ENCODE measurements around the gene FBXL3. TPM values are rescaled to one million over a fixed set of nuclear protein-coding genes. Genes with fewer than 3 reads are reported as not detected.
A peak's percentile ranks its signal among the peaks of the same experiment; 100 is the strongest.

FBXL3 gene
- polyA plus RNA-seq (2012; ENCODE audit: missing spikeins) = 21.2 TPM

- peak; percentile 66 for DNase-seq (ENCODE audit: insufficient read length)
- FAIRE-seq = peak; percentile 88
Observed at GRCh38 chr13:77026861-77027621, at the start of gene FBXL3. Gene FBXL3 (minus strand): TSS chr13:77027159. CDS start chr13:77021860, 5,299 bp downstream.

GRCh38 chr13:77067519-77067918, 40.6 kb upstream of the FBXL3 start:
- FAIRE-seq (no peak), DNase-seq (ENCODE audit: insufficient read length) (no peak)
- TF ChIP-seq POLR2A (IDR thresholded peaks at IDR 0.05; ENCODE audit: low read depth, low read length) (no peak), TAF1 (IDR thresholded peaks at IDR 0.05; ENCODE audit: borderline replicate concordance, low read depth, low read length) (no peak), POLR2AphosphoS5 (IDR thresholded peaks at IDR 0.05; ENCODE audit: low read depth, low read length) (no peak)

More at GRCh38 chr13:77026861-77027621, at the start of gene FBXL3:
- TF ChIP-seq POLR2AphosphoS5 (IDR thresholded peaks at IDR 0.05; ENCODE audit: low read depth, low read length) (peak; percentile 50; the same call in 1 of the 2 replicates), TAF1 (IDR thresholded peaks at IDR 0.05; ENCODE audit: borderline replicate concordance, low read depth, low read length) (peak; percentile 61; the same call in 1 of the 2 replicates), POLR2A (IDR thresholded peaks at IDR 0.05; ENCODE audit: low read depth, low read length) (peak; percentile 77)

GRCh38 chr13:77065461-77066147, 38.6 kb upstream of the FBXL3 start:
- FAIRE-seq (no peak), DNase-seq (ENCODE audit: insufficient read length) (no peak)
- TF ChIP-seq TAF1 (IDR thresholded peaks at IDR 0.05; ENCODE audit: borderline replicate concordance, low read depth, low read length) = no peak
- TF ChIP-seq POLR2A (IDR thresholded peaks at IDR 0.05; ENCODE audit: low read depth, low read length) = no peak
- TF ChIP-seq POLR2AphosphoS5 (IDR thresholded peaks at IDR 0.05; ENCODE audit: low read depth, low read length) = no peak

- DNase-seq (ENCODE audit: insufficient read length) (no peak), FAIRE-seq (no peak)
Observed at GRCh38 chr13:77062097-77062496, 35.1 kb upstream of the FBXL3 start.

GRCh38 chr13:77061362-77061761, 34.4 kb upstream of the FBXL3 start:
- no peak for FAIRE-seq
- DNase-seq (ENCODE audit: insufficient read length) = no peak
- TF ChIP-seq TAF1 (IDR thresholded peaks at IDR 0.05; ENCODE audit: borderline replicate concordance, low read depth, low read length) = no peak
- TF ChIP-seq POLR2A (IDR thresholded peaks at IDR 0.05; ENCODE audit: low read depth, low read length) = no peak
- TF ChIP-seq POLR2AphosphoS5 (IDR thresholded peaks at IDR 0.05; ENCODE audit: low read depth, low read length) = no peak

More at GRCh38 chr13:77062097-77062496, 35.1 kb upstream of the FBXL3 start:
- TF ChIP-seq TAF1 (IDR thresholded peaks at IDR 0.05; ENCODE audit: borderline replicate concordance, low read depth, low read length) (no peak), POLR2AphosphoS5 (IDR thresholded peaks at IDR 0.05; ENCODE audit: low read depth, low read length) (no peak), POLR2A (IDR thresholded peaks at IDR 0.05; ENCODE audit: low read depth, low read length) (no peak)

GRCh38 chr13:77056886-77057285, 29.9 kb upstream of the FBXL3 start:
- no peak for FAIRE-seq
- no peak for TF ChIP-seq POLR2A (IDR thresholded peaks at IDR 0.05; ENCODE audit: low read depth, low read length)
- TF ChIP-seq TAF1 (IDR thresholded peaks at IDR 0.05; ENCODE audit: borderline replicate concordance, low read depth, low read length) = no peak
- no peak for TF ChIP-seq POLR2AphosphoS5 (IDR thresholded peaks at IDR 0.05; ENCODE audit: low read depth, low read length)

GRCh38 chr13:77056382-77056781, 29.4 kb upstream of the FBXL3 start:
- FAIRE-seq (no peak), DNase-seq (ENCODE audit: insufficient read length) (no peak)
- TF ChIP-seq TAF1 (IDR thresholded peaks at IDR 0.05; ENCODE audit: borderline replicate concordance, low read depth, low read length) (no peak), POLR2AphosphoS5 (IDR thresholded peaks at IDR 0.05; ENCODE audit: low read depth, low read length) (no peak), POLR2A (IDR thresholded peaks at IDR 0.05; ENCODE audit: low read depth, low read length) (no peak)

More at GRCh38 chr13:77056886-77057285, 29.9 kb upstream of the FBXL3 start:
- DNase-seq (ENCODE audit: insufficient read length) = no peak

- no peak for TF ChIP-seq POLR2A (IDR thresholded peaks at IDR 0.05; ENCODE audit: low read depth, low read length)
- no peak for TF ChIP-seq POLR2AphosphoS5 (IDR thresholded peaks at IDR 0.05; ENCODE audit: low read depth, low read length)
- no peak for TF ChIP-seq TAF1 (IDR thresholded peaks at IDR 0.05; ENCODE audit: borderline replicate concordance, low read depth, low read length)
- DNase-seq (ENCODE audit: insufficient read length) = no peak
- FAIRE-seq = no peak
Observed at GRCh38 chr13:77055158-77055557, 28.2 kb upstream of the FBXL3 start.

- TF ChIP-seq POLR2AphosphoS5 (IDR thresholded peaks at IDR 0.05; ENCODE audit: low read depth, low read length) (no peak), POLR2A (IDR thresholded peaks at IDR 0.05; ENCODE audit: low read depth, low read length) (no peak), TAF1 (IDR thresholded peaks at IDR 0.05; ENCODE audit: borderline replicate concordance, low read depth, low read length) (no peak)
- no peak for DNase-seq (ENCODE audit: insufficient read length)
- no peak for FAIRE-seq
Observed at GRCh38 chr13:77053192-77053591, 26.2 kb upstream of the FBXL3 start.

- no peak for DNase-seq (ENCODE audit: insufficient read length)
- FAIRE-seq = no peak
- TF ChIP-seq POLR2A (IDR thresholded peaks at IDR 0.05; ENCODE audit: low read depth, low read length) (no peak), POLR2AphosphoS5 (IDR thresholded peaks at IDR 0.05; ENCODE audit: low read depth, low read length) (no peak), TAF1 (IDR thresholded peaks at IDR 0.05; ENCODE audit: borderline replicate concordance, low read depth, low read length) (no peak)
Observed at GRCh38 chr13:77048681-77049080, 21.7 kb upstream of the FBXL3 start.

GRCh38 chr13:77047649-77048343, 20.8 kb upstream of the FBXL3 start:
- no peak for DNase-seq (ENCODE audit: insufficient read length)

More at GRCh38 chr13:77047649-77048343, 20.8 kb upstream of the FBXL3 start:
- TF ChIP-seq POLR2AphosphoS5 (IDR thresholded peaks at IDR 0.05; ENCODE audit: low read depth, low read length) (no peak), TAF1 (IDR thresholded peaks at IDR 0.05; ENCODE audit: borderline replicate concordance, low read depth, low read length) (no peak), POLR2A (IDR thresholded peaks at IDR 0.05; ENCODE audit: low read depth, low read length) (no peak)
- no peak for FAIRE-seq

Measured in GM12892 (cell line).